Measurements from ENCODE around the gene MOBP.
"Not testable (repeated sequence)": the region's sequence is repeated elsewhere in the genome, so short reads cannot be mapped to it uniquely, and the experiment has no call there.

MOBP gene

GRCh38 chr3:39454591-39455217 is 12.8 kb upstream of the MOBP start:
- H3K9me2 ChIP-seq (replicated peaks; ENCODE audit: low read depth, low read length), result no peaks in the 10 kb centered on the region
- H3K4me2 ChIP-seq (ENCODE audit: low read depth, low read length, poor library complexity, severe bottlenecking), result no peak overlapping the region
- no peaks in the 10 kb centered on the region for H3K79me2 ChIP-seq (ENCODE audit: insufficient read depth, low read length)
- TF ChIP-seq, protein P1, sequence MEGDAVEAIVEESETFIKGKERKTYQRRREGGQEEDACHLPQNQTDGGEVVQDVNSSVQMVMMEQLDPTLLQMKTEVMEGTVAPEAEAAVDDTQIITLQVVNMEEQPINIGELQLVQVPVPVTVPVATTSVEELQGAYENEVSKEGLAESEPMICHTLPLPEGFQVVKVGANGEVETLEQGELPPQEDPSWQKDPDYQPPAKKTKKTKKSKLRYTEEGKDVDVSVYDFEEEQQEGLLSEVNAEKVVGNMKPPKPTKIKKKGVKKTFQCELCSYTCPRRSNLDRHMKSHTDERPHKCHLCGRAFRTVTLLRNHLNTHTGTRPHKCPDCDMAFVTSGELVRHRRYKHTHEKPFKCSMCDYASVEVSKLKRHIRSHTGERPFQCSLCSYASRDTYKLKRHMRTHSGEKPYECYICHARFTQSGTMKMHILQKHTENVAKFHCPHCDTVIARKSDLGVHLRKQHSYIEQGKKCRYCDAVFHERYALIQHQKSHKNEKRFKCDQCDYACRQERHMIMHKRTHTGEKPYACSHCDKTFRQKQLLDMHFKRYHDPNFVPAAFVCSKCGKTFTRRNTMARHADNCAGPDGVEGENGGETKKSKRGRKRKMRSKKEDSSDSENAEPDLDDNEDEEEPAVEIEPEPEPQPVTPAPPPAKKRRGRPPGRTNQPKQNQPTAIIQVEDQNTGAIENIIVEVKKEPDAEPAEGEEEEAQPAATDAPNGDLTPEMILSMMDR (conservative IDR thresholded peaks at IDR 0.05; ENCODE audit: low read length), result no peak
- no peak for TF ChIP-seq EZH2phosphoT487 (IDR thresholded peaks at IDR 0.05; ENCODE audit: borderline replicate concordance)
- H3K4me3 ChIP-seq (ENCODE audit: low read length, poor library complexity, severe bottlenecking), result no peak overlapping the region
- no peaks in the 10 kb centered on the region for H3K4me1 ChIP-seq (ENCODE audit: insufficient read depth, low read length, poor library complexity, severe bottlenecking)
- H2AFZ ChIP-seq (ENCODE audit: low read length), result no peak overlapping the region
- H3F3A ChIP-seq (ENCODE audit: low read depth), result no peaks in the 10 kb centered on the region
- H3K27me3 ChIP-seq (ENCODE audit: insufficient read depth, low read length, poor library complexity, severe bottlenecking), result no peaks in the 10 kb centered on the region
- no peaks in the 10 kb centered on the region for H3K9me3 ChIP-seq (ENCODE audit: insufficient read depth, low read depth, low read length)
- no peak overlapping the region for H3K9ac ChIP-seq (ENCODE audit: low read depth, low read length, poor library complexity, severe bottlenecking)
- H4K20me1 ChIP-seq (ENCODE audit: insufficient read depth, low read length, poor library complexity, severe bottlenecking), result no peaks in the 10 kb centered on the region
- H3K36me3 ChIP-seq (ENCODE audit: insufficient read depth, low read length), result no peaks in the 10 kb centered on the region

DNA sequence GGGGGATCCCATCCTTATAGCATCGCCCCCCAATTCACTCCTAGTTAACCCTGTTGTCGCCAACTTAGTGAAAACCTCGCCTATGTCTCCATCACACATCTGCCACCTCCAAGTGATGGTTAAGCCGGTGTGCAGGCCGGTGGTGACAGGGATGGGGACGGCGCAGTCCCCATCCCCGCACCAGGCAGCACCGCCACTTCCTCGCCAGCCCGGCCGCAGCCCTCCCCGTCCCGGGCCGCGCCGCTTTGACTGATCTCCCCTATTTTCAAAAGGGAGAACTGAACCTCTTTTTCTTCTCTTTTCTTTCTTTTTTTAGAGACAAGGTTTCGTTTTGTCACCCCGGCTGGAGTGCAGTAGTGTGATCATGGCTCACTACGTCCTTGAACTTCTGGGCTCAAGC is 11.3 kb upstream of the MOBP start:
- H3K4me2 ChIP-seq (ENCODE audit: low read depth, low read length, poor library complexity, severe bottlenecking), result no peak overlapping the region
- no peaks in the 10 kb centered on the region for H3K79me2 ChIP-seq (ENCODE audit: insufficient read depth, low read length)
- no peaks in the 10 kb centered on the region for H4K20me1 ChIP-seq (ENCODE audit: insufficient read depth, low read length, poor library complexity, severe bottlenecking)
- no peaks in the 10 kb centered on the region for H3K27me3 ChIP-seq (ENCODE audit: insufficient read depth, low read length, poor library complexity, severe bottlenecking)
- no peaks in the 10 kb centered on the region for H3K9me2 ChIP-seq (replicated peaks; ENCODE audit: low read depth, low read length)
- TF ChIP-seq EZH2phosphoT487 (IDR thresholded peaks at IDR 0.05; ENCODE audit: borderline replicate concordance), result no peak
- TF ChIP-seq, protein P1 (conservative IDR thresholded peaks at IDR 0.05; ENCODE audit: low read length), result no peak
- no peak overlapping the region for H3K4me3 ChIP-seq (ENCODE audit: low read length, poor library complexity, severe bottlenecking)
- H3K4me1 ChIP-seq (ENCODE audit: insufficient read depth, low read length, poor library complexity, severe bottlenecking), result no peaks in the 10 kb centered on the region
- no peaks in the 10 kb centered on the region for H3K9me3 ChIP-seq (ENCODE audit: insufficient read depth, low read depth, low read length)
- H2AFZ ChIP-seq (ENCODE audit: low read length), result no peak overlapping the region
- no peak overlapping the region for H3K9ac ChIP-seq (ENCODE audit: low read depth, low read length, poor library complexity, severe bottlenecking)
- no peaks in the 10 kb centered on the region for H3F3A ChIP-seq (ENCODE audit: low read depth)
- no peaks in the 10 kb centered on the region for H3K36me3 ChIP-seq (ENCODE audit: insufficient read depth, low read length)

DNA sequence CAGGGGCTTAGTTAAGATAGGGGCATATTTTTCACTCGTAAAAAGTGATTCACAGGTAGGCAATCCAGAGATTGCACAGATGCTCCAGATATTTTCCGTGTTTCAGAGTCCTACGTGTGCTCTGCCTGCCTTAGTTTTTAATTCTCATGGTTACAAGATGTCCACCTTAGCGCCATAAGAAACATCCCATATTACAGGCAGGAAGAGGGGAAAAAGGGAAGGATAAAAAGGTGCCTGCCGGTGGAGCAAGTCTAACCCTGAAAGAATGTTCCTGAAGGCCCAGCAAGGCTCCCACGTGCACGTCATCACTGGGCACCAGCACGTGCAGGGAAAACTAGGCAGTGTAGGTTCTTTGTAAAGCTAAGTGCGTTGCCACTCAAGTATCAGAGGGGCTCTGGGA is 10.1 kb upstream of the MOBP start:
- H2AFZ ChIP-seq (ENCODE audit: low read length), result no peak overlapping the region
- TF ChIP-seq, protein P1 (conservative IDR thresholded peaks at IDR 0.05; ENCODE audit: low read length), result no peak
- no peak for TF ChIP-seq EZH2phosphoT487 (IDR thresholded peaks at IDR 0.05; ENCODE audit: borderline replicate concordance)

DNA sequence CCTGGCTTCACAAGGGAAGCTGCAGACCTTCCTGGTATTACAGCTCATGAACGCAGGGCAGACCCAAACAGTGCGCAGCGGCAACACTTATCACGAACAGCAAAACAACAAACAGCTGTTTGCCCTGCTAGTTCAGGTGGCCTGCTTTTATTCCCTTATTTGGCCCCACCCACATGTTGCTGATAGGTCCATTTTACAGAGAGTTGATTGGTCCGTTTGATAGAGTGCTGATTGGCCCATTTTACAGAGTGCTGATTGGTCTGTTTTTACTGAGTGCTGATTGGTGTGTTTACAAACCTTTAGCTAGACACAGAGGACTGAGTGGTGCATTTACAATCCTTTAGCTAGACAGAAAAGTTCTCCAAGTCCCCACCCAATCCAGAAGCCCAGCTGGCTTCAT is 8.9 kb upstream of the MOBP start:
- not testable (repeated sequence) for H3K4me2 ChIP-seq (ENCODE audit: low read depth, low read length, poor library complexity, severe bottlenecking); H3K9ac ChIP-seq (ENCODE audit: low read depth, low read length, poor library complexity, severe bottlenecking); H3K36me3 ChIP-seq (ENCODE audit: insufficient read depth, low read length); H3F3A ChIP-seq (ENCODE audit: low read depth); H4K20me1 ChIP-seq (ENCODE audit: insufficient read depth, low read length, poor library complexity, severe bottlenecking); H3K9me2 ChIP-seq (replicated peaks; ENCODE audit: low read depth, low read length); H3K4me1 ChIP-seq (ENCODE audit: insufficient read depth, low read length, poor library complexity, severe bottlenecking); H2AFZ ChIP-seq (ENCODE audit: low read length); H3K9me3 ChIP-seq (ENCODE audit: insufficient read depth, low read depth, low read length); H3K79me2 ChIP-seq (ENCODE audit: insufficient read depth, low read length); H3K4me3 ChIP-seq (ENCODE audit: low read length, poor library complexity, severe bottlenecking); H3K27me3 ChIP-seq (ENCODE audit: insufficient read depth, low read length, poor library complexity, severe bottlenecking)

More for the DNA sequence above, 10.1 kb upstream of the MOBP start:
- Histone ChIP-seq H3K4me1 (ENCODE audit: insufficient read depth, low read length, poor library complexity, severe bottlenecking) (no peaks in the 10 kb centered on the region), H3K9me3 (ENCODE audit: insufficient read depth, low read depth, low read length) (no peaks in the 10 kb centered on the region), H3F3A (ENCODE audit: low read depth) (no peaks in the 10 kb centered on the region), H3K9ac (ENCODE audit: low read depth, low read length, poor library complexity, severe bottlenecking) (no peak overlapping the region), H3K36me3 (ENCODE audit: insufficient read depth, low read length) (no peaks in the 10 kb centered on the region), H3K27me3 (ENCODE audit: insufficient read depth, low read length, poor library complexity, severe bottlenecking) (no peaks in the 10 kb centered on the region), H3K4me2 (ENCODE audit: low read depth, low read length, poor library complexity, severe bottlenecking) (no peak overlapping the region), H3K4me3 (ENCODE audit: low read length, poor library complexity, severe bottlenecking) (no peak overlapping the region), H3K9me2 (replicated peaks; ENCODE audit: low read depth, low read length) (no peaks in the 10 kb centered on the region), H4K20me1 (ENCODE audit: insufficient read depth, low read length, poor library complexity, severe bottlenecking) (no peaks in the 10 kb centered on the region), H3K79me2 (ENCODE audit: insufficient read depth, low read length) (no peaks in the 10 kb centered on the region)

All from Loucy (cell line).